GM13977 (cell line): Measurements from ENCODE around the gene HMG20B.
"Not testable (repeated sequence)": the region's sequence is repeated elsewhere in the genome, so short reads cannot be mapped to it uniquely, and the experiment has no call there.

Experiments
- DNase-seq: peaks from one replicate; pipeline ENCODE4 v3.0.0; 2012; ENCODE audit warnings: low spot score
- in situ Hi-C: fragments of 300-500 bp; cut with MboI; formaldehyde crosslinking; loops from one replicate; pipeline ENCODE4 v1.12.0; 2022; ENCODE audit warnings: low sequenced_read_pairs, low pct_unique_long_range_greater_than_20kb, mixed read lengths, inconsistent platforms; ENCODE audit not compliant: unreplicated experiment
- TF ChIP-seq, protein P1 (sequence below): IDR thresholded peaks from 2 replicates; pipeline ENCODE4 v1.5.1; 2012; ENCODE audit warnings: mild to moderate bottlenecking, control low read depth; ENCODE audit not compliant: insufficient read depth; ENCODE audit errors: extremely low read depth, missing control alignments

The HMG20B gene

DNA sequence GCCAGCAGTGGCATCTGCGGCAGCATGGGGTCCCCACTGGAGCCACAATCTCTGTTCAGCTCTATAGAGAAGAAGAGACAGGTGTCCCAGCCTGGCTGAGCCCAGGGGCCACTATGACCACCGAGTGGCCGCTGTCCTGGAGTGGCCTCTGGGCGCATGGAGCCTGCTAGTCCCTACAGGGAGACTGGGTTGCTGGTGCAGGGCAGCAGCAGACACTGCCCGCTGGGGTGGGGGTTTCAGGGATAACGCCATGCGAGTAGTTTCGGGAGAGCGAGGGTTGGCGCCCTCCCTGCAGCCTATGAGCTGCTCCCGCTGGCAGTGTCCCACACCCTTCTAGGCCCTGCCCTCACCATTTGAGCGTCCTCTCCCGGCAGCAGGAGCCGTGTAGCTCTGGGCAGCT is 44.7 kb upstream of the HMG20B start:
- in situ Hi-C loops: no loop called here
- no peak for DNase-seq
- TF ChIP-seq, protein P1, sequence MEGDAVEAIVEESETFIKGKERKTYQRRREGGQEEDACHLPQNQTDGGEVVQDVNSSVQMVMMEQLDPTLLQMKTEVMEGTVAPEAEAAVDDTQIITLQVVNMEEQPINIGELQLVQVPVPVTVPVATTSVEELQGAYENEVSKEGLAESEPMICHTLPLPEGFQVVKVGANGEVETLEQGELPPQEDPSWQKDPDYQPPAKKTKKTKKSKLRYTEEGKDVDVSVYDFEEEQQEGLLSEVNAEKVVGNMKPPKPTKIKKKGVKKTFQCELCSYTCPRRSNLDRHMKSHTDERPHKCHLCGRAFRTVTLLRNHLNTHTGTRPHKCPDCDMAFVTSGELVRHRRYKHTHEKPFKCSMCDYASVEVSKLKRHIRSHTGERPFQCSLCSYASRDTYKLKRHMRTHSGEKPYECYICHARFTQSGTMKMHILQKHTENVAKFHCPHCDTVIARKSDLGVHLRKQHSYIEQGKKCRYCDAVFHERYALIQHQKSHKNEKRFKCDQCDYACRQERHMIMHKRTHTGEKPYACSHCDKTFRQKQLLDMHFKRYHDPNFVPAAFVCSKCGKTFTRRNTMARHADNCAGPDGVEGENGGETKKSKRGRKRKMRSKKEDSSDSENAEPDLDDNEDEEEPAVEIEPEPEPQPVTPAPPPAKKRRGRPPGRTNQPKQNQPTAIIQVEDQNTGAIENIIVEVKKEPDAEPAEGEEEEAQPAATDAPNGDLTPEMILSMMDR: no peak

DNA sequence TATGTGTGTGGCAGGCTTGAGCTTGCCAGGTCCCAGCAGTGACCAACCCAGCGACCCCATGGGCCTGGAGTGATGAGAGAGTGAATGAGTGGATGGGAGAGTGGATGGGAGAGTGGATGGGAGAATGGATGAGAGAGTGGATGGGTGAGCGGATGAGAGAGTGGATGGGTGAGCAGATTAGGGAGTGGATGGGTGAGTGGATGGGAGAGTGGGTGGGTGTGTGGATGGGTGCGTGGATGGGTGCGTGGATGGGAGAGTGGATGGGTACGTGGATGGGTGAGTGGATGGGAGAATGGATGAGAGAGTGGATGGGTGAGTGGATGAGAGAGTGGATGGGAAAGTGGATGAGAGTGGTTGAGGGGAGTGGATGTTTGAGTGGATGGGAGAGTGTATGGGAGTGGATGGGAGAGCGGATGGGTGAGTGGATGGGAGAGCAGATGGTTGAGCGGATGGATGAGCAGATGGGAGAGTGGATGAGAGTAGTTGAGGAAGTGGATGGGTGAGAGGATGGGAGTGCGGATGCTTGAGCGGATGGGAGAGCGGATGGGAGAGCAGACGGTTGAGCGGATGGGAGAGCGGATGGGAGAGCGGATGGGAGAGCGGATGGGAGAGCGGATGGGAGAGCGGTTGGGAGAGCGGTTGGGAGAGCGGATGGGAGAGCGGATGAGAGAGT is 44.1 kb upstream of the HMG20B start:
- no peak for DNase-seq
- in situ Hi-C loops: no loop called here
- TF ChIP-seq, protein P1: no peak

DNA sequence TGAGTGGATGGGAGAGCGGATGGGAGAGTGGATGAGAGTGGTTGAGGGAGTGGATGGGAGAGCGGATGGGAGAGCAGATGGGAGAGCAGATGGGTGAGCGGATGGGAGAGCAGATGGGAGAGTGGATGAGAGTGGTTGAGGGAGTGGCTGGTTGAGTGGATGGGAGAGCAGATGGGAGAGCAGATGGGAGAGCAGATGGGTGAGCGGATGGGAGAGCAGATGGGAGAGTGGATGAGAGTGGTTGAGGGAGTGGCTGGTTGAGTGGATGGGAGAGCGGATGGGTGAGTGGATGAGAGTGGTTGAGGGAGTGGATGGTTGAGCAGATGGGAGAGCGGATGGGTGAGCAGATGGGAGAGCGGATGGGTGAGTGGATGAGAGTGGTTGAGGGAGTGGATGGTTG is 43.4 kb upstream of the HMG20B start:
- DNase-seq, in situ Hi-C loops: not testable (repeated sequence)

DNA sequence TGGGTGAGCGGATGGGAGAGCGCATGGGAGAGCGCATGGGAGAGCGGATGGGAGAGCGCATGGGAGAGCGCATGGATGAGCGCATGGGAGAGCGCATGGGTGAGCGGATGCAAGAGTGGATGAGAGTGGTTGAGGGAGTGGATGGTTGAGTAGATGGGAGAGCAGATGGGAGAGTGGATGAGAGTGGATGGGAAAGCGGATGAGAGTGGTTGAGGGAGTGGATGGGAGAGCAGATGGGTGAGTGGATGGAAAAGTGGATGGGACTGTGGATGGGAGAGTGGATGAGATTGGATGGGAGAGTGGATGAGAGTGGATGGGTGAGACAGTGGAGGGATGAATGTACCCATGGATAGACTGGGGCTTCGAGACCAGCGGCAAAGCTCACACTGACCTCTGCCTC is 42.4 kb upstream of the HMG20B start:
- TF ChIP-seq, protein P1: no peak
- in situ Hi-C loops: no loop called here

DNA sequence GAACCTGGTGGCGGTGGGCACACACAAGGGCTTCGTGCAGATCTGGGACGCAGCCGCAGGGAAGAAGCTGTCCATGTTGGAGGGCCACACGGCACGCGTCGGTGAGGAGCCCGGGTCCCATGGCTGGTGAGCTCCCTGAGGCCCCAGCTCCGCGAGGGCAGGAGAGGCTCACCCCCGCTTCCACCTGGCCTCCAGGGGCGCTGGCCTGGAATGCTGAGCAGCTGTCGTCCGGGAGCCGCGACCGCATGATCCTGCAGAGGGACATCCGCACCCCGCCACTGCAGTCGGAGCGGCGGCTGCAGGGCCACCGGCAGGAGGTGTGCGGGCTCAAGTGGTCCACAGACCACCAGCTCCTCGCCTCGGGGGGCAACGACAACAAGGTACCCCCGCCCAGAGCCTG is 41.0 kb upstream of the HMG20B start:
- DNase-seq: no peak
- in situ Hi-C loops: no loop called here

More for the DNA sequence above, 42.4 kb upstream of the HMG20B start:
- no peak for DNase-seq

DNA sequence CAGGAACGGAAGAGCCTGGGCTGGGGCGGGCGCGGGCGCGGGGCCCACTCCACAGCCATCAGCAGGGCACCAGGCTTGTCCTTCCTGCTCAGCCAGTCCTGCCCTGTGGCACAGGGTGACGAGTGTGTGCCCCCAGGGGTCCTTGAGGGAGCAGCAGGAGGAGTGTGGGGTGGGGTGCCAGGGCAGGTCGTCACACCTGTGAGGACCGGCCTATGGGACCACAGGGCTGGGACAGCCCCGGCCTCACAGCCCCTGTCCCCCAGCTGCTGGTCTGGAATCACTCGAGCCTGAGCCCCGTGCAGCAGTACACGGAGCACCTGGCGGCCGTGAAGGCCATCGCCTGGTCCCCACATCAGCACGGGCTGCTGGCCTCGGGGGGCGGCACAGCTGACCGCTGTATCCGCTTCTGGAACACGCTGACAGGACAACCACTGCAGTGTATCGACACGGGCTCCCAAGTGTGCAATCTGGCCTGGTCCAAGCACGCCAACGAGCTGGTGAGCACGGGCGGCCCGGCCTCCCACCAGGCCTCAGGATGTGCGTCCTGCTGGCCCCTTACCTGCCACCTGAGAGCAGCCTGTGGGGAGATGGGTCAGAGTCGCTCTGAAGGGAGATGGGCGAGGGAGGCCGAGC is 40.5 kb upstream of the HMG20B start:
- in situ Hi-C loops: no loop called here
- TF ChIP-seq, protein P1: no peak
- no peak for DNase-seq

More for the DNA sequence above, 41.0 kb upstream of the HMG20B start:
- TF ChIP-seq, protein P1: no peak

DNA sequence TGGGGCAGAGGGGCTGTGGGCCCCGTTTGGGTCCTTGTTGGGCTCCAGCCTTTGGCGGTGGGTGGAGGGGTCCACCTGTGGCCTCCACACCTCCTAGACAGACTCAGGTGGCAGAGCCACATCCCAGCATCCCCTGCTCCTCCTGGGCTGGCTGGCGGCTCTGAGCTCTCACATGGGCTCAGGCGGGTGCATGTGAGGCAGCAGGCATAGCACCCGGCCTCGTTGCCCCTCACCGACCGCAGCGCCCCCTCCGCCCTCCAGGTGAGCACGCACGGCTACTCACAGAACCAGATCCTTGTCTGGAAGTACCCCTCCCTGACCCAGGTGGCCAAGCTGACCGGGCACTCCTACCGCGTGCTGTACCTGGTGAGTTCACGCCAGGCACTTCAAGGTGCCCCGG is 39.7 kb upstream of the HMG20B start:
- TF ChIP-seq, protein P1: no peak
- in situ Hi-C loops: no loop called here
- DNase-seq: no peak
